ENCODE measurements around the gene CPLX3. TPM values are rescaled to one million over a fixed set of nuclear protein-coding genes. Genes with fewer than 3 reads are reported as not detected.

The CPLX3 gene
- total and polyA plus RNA-seq, 2 experiments from 2014 or later: not detected

DNA sequence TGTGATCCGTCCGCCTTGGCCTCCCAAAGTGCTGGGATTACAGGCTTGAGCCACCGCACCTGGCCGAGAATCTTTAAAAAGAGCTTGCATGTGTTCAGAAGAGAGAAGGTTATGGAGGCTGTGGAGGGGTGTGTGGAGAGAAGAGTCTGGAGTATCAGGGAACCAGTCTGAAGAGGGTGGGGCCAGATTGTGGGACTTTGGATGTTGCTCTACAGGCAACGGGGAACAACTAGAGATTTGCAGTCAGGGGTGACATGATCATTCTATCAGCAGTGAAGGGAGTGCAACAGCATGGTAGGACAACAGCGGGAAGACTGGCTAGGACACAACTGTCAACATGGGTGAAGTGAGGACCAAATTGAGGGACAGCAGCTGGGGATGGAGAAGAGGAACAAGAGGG lies 37.9 kb downstream of the CPLX3 start:
- Histone ChIP-seq H2AFZ (no peak overlapping the region), H3K4me3 (no peak overlapping the region), H3K4me1 (ENCODE audit: insufficient read depth) (peaks cover 40% of the 10 kb centered on the region), H3K36me3 (replicated peaks; ENCODE audit: insufficient read depth, low read depth) (no peaks in the 10 kb centered on the region), H3K27ac (no peak overlapping the region), H3K79me2 (peaks cover 95% of the 10 kb centered on the region), H3K9me2 (replicated peaks; ENCODE audit: insufficient read depth) (no peaks in the 10 kb centered on the region), H3K4me2 (no peak overlapping the region), H3K9me3 (ENCODE audit: low read depth) (no peaks in the 10 kb centered on the region), H3K27me3 (no peaks in the 10 kb centered on the region), H4K20me1 (ENCODE audit: insufficient read depth, poor library complexity, severe bottlenecking) (peaks cover 66% of the 10 kb centered on the region)
- TF ChIP-seq EZH2phosphoT487 (IDR thresholded peaks at IDR 0.05; ENCODE audit: low read depth, severe bottlenecking, unreplicated experiment) (no peak), EZH2 (IDR thresholded peaks at IDR 0.05; ENCODE audit: borderline replicate concordance) (no peak), CTCF (IDR thresholded peaks at IDR 0.05; ENCODE audit: poor library complexity) (no peak)
- no peak for DNase-seq (ENCODE audit: low spot score)
- 89% methylated on average over 6 of the region's 6 CpGs for WGBS (ENCODE audit: low lambda C conversion rate, missing lambda C conversion rate)

GRCh38 chr15:74865316-74865715 lies 38.9 kb downstream of the CPLX3 start:
- TF ChIP-seq EZH2 (IDR thresholded peaks at IDR 0.05; ENCODE audit: borderline replicate concordance) (no peak), EZH2phosphoT487 (IDR thresholded peaks at IDR 0.05; ENCODE audit: low read depth, severe bottlenecking, unreplicated experiment) (no peak), CTCF (IDR thresholded peaks at IDR 0.05; ENCODE audit: poor library complexity) (no peak)
- Histone ChIP-seq H3K27me3 (no peaks in the 10 kb centered on the region), H3K79me2 (peaks cover 95% of the 10 kb centered on the region), H3K9me2 (replicated peaks; ENCODE audit: insufficient read depth) (no peaks in the 10 kb centered on the region), H3K4me2 (no peak overlapping the region), H2AFZ (no peak overlapping the region), H4K20me1 (ENCODE audit: insufficient read depth, poor library complexity, severe bottlenecking) (peaks cover 69% of the 10 kb centered on the region), H3K4me3 (no peak overlapping the region), H3K36me3 (replicated peaks; ENCODE audit: insufficient read depth, low read depth) (no peaks in the 10 kb centered on the region), H3K9me3 (ENCODE audit: low read depth) (no peaks in the 10 kb centered on the region), H3K27ac (peak overlapping the region; percentile 98), H3K4me1 (ENCODE audit: insufficient read depth) (peaks cover 50% of the 10 kb centered on the region)
- WGBS (ENCODE audit: low lambda C conversion rate, missing lambda C conversion rate): 85% methylated on average over 2 of the region's 2 CpGs
- no peak for DNase-seq (ENCODE audit: low spot score)

DNA sequence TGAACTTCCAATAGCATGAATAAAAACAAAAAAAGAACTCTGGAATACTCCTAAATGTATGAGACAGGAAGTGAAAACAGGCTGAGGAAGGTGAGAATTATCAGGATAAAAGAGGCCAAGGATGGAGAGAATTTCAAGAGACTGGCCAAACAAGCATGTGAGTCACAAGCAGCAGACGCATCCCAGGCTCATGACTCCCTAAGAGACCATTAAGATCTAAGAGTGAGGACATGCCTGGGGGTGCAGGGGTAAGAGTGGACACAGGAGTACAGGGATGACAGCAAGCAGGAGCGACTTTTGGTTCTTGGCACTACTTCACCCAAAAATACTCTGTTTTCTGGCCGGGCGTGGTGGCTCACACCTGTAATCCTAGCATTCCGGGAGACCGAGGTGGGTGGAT lies 39.7 kb downstream of the CPLX3 start:
- no peak overlapping the region for H3K4me3 ChIP-seq
- H3K4me1 ChIP-seq (ENCODE audit: insufficient read depth): peaks cover 58% of the 10 kb centered on the region
- H3K79me2 ChIP-seq: peaks cover 93% of the 10 kb centered on the region
- H3K9me2 ChIP-seq (replicated peaks; ENCODE audit: insufficient read depth): no peaks in the 10 kb centered on the region
- WGBS (ENCODE audit: low lambda C conversion rate, missing lambda C conversion rate): 72% methylated on average over 6 of the region's 6 CpGs
- H4K20me1 ChIP-seq (ENCODE audit: insufficient read depth, poor library complexity, severe bottlenecking): peaks cover 68% of the 10 kb centered on the region
- TF ChIP-seq EZH2phosphoT487 (IDR thresholded peaks at IDR 0.05; ENCODE audit: low read depth, severe bottlenecking, unreplicated experiment) (no peak), CTCF (IDR thresholded peaks at IDR 0.05; ENCODE audit: poor library complexity) (no peak)
- H3K36me3 ChIP-seq (replicated peaks; ENCODE audit: insufficient read depth, low read depth): no peaks in the 10 kb centered on the region
- no peak overlapping the region for H3K4me2 ChIP-seq
- H3K27me3 ChIP-seq: no peaks in the 10 kb centered on the region
- H3K27ac ChIP-seq: peak overlapping the region; percentile 98
- no peak overlapping the region for H2AFZ ChIP-seq
- DNase-seq (ENCODE audit: low spot score): peak; percentile 56
- H3K9me3 ChIP-seq (ENCODE audit: low read depth): no peaks in the 10 kb centered on the region
